ENCODE measurements around the gene ITPR2.

Gene ITPR2

GRCh38 chr12:26389343-26389742 lies 443.7 kb downstream of the ITPR2 start:
- ATAC-seq (no peak), DNase-seq (no peak)

GRCh38 chr12:26384536-26384935 lies 448.5 kb downstream of the ITPR2 start:
- no peak for ATAC-seq

GRCh38 chr12:26383041-26383440 lies 450.0 kb downstream of the ITPR2 start:
- no peak for ATAC-seq
- DNase-seq, result no peak

More at GRCh38 chr12:26384536-26384935, 448.5 kb downstream of the ITPR2 start:
- no peak for DNase-seq

- ATAC-seq, result no peak
- DNase-seq, result no peak
These were observed 452.1 kb downstream of the ITPR2 start for GRCh38 chr12:26380897-26381296.

GRCh38 chr12:26379777-26380467 lies 453.1 kb downstream of the ITPR2 start:
- ATAC-seq (no peak), DNase-seq (no peak)

GRCh38 chr12:26378711-26379110 lies 454.3 kb downstream of the ITPR2 start:
- ATAC-seq (no peak), DNase-seq (no peak)

- DNase-seq (no peak), ATAC-seq (no peak)
These were observed 457.9 kb downstream of the ITPR2 start for GRCh38 chr12:26374934-26375680.

GRCh38 chr12:26373606-26374495 lies 459.1 kb downstream of the ITPR2 start:
- DNase-seq (no peak), ATAC-seq (no peak)

- ATAC-seq (no peak), DNase-seq (no peak)
These were observed 460.1 kb downstream of the ITPR2 start for GRCh38 chr12:26372866-26373265.

GRCh38 chr12:26370098-26370497 lies 462.9 kb downstream of the ITPR2 start:
- no peak for ATAC-seq
- no peak for DNase-seq

GRCh38 chr12:26369588-26369987 lies 463.4 kb downstream of the ITPR2 start:
- DNase-seq (no peak), ATAC-seq (no peak)

- no peak for DNase-seq
- ATAC-seq, result no peak
These were observed 464.8 kb downstream of the ITPR2 start for GRCh38 chr12:26367991-26368730.

- DNase-seq, result no peak
- no peak for ATAC-seq
These were observed 471.0 kb downstream of the ITPR2 start for GRCh38 chr12:26361964-26362363.

- ATAC-seq, result no peak
- no peak for DNase-seq
These were observed 472.9 kb downstream of the ITPR2 start for GRCh38 chr12:26360062-26360461.

- ATAC-seq (no peak), DNase-seq (no peak)
These were observed 473.4 kb downstream of the ITPR2 start for GRCh38 chr12:26359576-26359975.

- DNase-seq, result no peak
These were observed 474.3 kb downstream of the ITPR2 start for GRCh38 chr12:26358651-26359050.

GRCh38 chr12:26347300-26347699 lies 485.7 kb downstream of the ITPR2 start:
- ATAC-seq, result no peak
- DNase-seq, result no peak

More at GRCh38 chr12:26358651-26359050, 474.3 kb downstream of the ITPR2 start:
- ATAC-seq, result no peak

- DNase-seq (no peak), ATAC-seq (no peak)
These were observed 486.3 kb downstream of the ITPR2 start for GRCh38 chr12:26346736-26347135.

- ATAC-seq (no peak), DNase-seq (no peak)
These were observed 487.5 kb downstream of the ITPR2 start for GRCh38 chr12:26345471-26346003.

- DNase-seq (no peak), ATAC-seq (no peak)
These were observed 491.5 kb downstream of the ITPR2 start for GRCh38 chr12:26341491-26341890.

GRCh38 chr12:26340649-26341048 lies 492.3 kb downstream of the ITPR2 start:
- ATAC-seq, result peak; percentile 40
- no peak for DNase-seq

GRCh38 chr12:26339976-26340375 lies 493.0 kb downstream of the ITPR2 start:
- ATAC-seq (no peak), DNase-seq (no peak)
